Keratinocyte (primary cell): ENCODE data around the gene TMEM132D.

Source experiments
- CTCF ChIP-seq, 3 experiments: IDR thresholded peaks in 1 of 3; conservative IDR thresholded peaks in 1 of 3; optimal IDR thresholded peaks in 1 of 3; 2 replicates in 2 of 3; 3 replicates in 1 of 3; pipeline versions ENCODE3 to v1.5.1; 2011; ENCODE audit warnings: low read length in 3 of 3, mild to moderate bottlenecking in 3 of 3, moderate library complexity in 2 of 3, control low read depth in 1 of 3, inconsistent platforms in 1 of 3; ENCODE audit not compliant: insufficient read depth in 2 of 3; ENCODE audit errors: extremely low read depth in 1 of 3
- EZH2 ChIP-seq: IDR thresholded peaks from one replicate; pipeline ENCODE4 v1.6.1; 2012; ENCODE audit warnings: inconsistent platforms, mild to moderate bottlenecking, low read length, moderate library complexity

- TF ChIP-seq EZH2 (no peak), CTCF (optimal IDR thresholded peaks at IDR 0.05 in 1 of 3, IDR thresholded peaks at IDR 0.05 in 1 of 3, conservative IDR thresholded peaks at IDR 0.05 in 1 of 3; ENCODE audit: extremely low read depth in 1 of 3, insufficient read depth in 2 of 3, low read length in 3 of 3) (no peak)
Measured at GRCh38 chr12:129830796-129831195, 73.0 kb downstream of the TMEM132D start.
